B cell (primary cell): ENCODE results near the gene CPEB3.

Source experiments
- EZH2 ChIP-seq: IDR thresholded peaks from 2 replicates; pipeline ENCODE4 v1.6.1; 2012; ENCODE audit warnings: borderline replicate concordance, low read depth, mild to moderate bottlenecking, moderate library complexity, low read length; ENCODE audit not compliant: insufficient read depth, poor library complexity, severe bottlenecking
- TF ChIP-seq, protein P1 (sequence below): fragments of 200-600 bp; IDR thresholded peaks from one replicate; pipeline ENCODE4 v1.8.0; 2022; ENCODE audit warnings: antibody characterized with exemption, mild to moderate bottlenecking

DNA sequence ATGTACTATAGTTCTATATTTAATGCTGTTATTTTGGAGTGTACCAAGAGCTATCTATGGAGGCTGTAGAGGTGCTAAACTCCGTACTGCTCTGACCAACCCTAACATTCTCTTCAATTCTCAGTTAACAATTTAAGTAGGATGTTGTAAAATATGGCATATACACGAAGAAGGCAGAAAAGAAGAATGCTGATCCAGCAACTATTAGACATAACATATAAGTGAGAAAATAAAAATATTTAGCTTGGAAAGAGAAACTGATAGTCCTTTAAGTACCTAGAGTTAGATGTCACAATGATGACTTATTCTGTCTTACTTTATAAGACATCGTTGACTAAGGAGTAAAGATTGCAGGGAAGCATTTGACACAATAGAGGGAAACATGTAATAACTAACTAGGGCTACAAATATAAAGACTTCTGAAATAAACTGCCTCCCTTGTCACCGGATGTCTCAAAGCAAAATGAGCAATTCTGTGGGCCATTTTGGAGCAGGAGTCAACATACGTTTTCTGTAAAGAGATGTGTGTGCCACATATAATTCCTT, 159.5 kb downstream of the CPEB3 start:
- TF ChIP-seq, protein P1, sequence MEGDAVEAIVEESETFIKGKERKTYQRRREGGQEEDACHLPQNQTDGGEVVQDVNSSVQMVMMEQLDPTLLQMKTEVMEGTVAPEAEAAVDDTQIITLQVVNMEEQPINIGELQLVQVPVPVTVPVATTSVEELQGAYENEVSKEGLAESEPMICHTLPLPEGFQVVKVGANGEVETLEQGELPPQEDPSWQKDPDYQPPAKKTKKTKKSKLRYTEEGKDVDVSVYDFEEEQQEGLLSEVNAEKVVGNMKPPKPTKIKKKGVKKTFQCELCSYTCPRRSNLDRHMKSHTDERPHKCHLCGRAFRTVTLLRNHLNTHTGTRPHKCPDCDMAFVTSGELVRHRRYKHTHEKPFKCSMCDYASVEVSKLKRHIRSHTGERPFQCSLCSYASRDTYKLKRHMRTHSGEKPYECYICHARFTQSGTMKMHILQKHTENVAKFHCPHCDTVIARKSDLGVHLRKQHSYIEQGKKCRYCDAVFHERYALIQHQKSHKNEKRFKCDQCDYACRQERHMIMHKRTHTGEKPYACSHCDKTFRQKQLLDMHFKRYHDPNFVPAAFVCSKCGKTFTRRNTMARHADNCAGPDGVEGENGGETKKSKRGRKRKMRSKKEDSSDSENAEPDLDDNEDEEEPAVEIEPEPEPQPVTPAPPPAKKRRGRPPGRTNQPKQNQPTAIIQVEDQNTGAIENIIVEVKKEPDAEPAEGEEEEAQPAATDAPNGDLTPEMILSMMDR, result no peak
- no peak for TF ChIP-seq EZH2
